Panc1 (cell line): ENCODE results near the gene FZD2. TPM values are rescaled to one million over a fixed set of nuclear protein-coding genes. Genes with fewer than 3 reads are reported as not detected.
"Not testable (repeated sequence)": the region's sequence is repeated elsewhere in the genome, so short reads cannot be mapped to it uniquely, and the experiment has no call there.

Source experiments
- ATAC-seq: fragments of 200-7000 bp; cut with Tn5 transposase; 2 replicates; pipeline ENCODE4 v1.9.1; 2020; ENCODE audit warnings: mild to moderate bottlenecking, moderate library complexity
- Bru-seq: library from RNA; stranded (reverse); fragments of 400-500 nt; gene quantifications from one replicate; lab custom pipeline; 2021; lab: Mats Ljungman, UMichigan
- BruChase-seq, 2 experiments: library from RNA; stranded (reverse); fragments of 400-500 nt; gene quantifications; one replicate each; lab custom pipeline; 2021; lab: Mats Ljungman, UMichigan
- BruUV-seq: library from RNA; stranded (reverse); fragments of 400-500 nt; replicated peaks from 2 replicates; lab custom pipeline; 2021; lab: Mats Ljungman, UMichigan
- CTCF ChIA-PET: fragments of 300-600 bp; sonication (Branson Sonifier 250); formaldehyde crosslinking; loops from one replicate; lab custom pipeline; 2022; ENCODE audit warnings: antibody characterized with exemption; lab: Charles Lee
- POLR2A ChIA-PET: fragments of 300-600 bp; sonication (Branson Sonifier 250); formaldehyde crosslinking; loops from one replicate; lab custom pipeline; 2022; ENCODE audit warnings: antibody characterized with exemption; lab: Charles Lee
- DNase-seq: peaks from one replicate; pipeline ENCODE4 v3.0.0-alpha.2; 2010; ENCODE audit warnings: low read depth, low spot score
- H3K27ac ChIP-seq: 2 replicates; pipeline ENCODE4 v1.5.1; 2011; ENCODE audit warnings: mild to moderate bottlenecking, low read length, inconsistent platforms
- H3K27me3 ChIP-seq: fragments of 200-500 bp; sonication (Bioruptor generic); 2 replicates; pipeline ENCODE4 v1.6.0; 2014; ENCODE audit warnings: low read length, inconsistent platforms; ENCODE audit not compliant: control insufficient read depth, insufficient read depth
- H3K36me3 ChIP-seq: fragments of 200-500 bp; sonication (Bioruptor generic); 2 replicates; pipeline ENCODE4 v1.5.1; 2014; ENCODE audit warnings: inconsistent platforms, mild to moderate bottlenecking, low read length, moderate library complexity; ENCODE audit not compliant: control insufficient read depth, insufficient read depth
- H3K4me1 ChIP-seq: 2 replicates; pipeline ENCODE4 v1.5.1; 2011; ENCODE audit warnings: inconsistent platforms, mild to moderate bottlenecking, low read length, moderate library complexity; ENCODE audit not compliant: control insufficient read depth, insufficient read depth
- H3K4me3 ChIP-seq, 2 experiments: 2 replicates each; pipeline ENCODE4 v1.5.1; 2011 to 2012; ENCODE audit warnings: low read depth in 2 of 2, low read length in 2 of 2, mild to moderate bottlenecking in 2 of 2, inconsistent platforms in 1 of 2, moderate library complexity in 1 of 2
- H3K9me3 ChIP-seq: fragments of 200-500 bp; sonication (Bioruptor generic); 2 replicates; pipeline ENCODE4 v1.5.1; 2014; ENCODE audit warnings: low read depth, mild to moderate bottlenecking, inconsistent platforms, low read length, moderate library complexity; ENCODE audit not compliant: control insufficient read depth, insufficient read depth
- POLR2AphosphoS5 ChIP-seq: IDR thresholded peaks from 2 replicates; pipeline ENCODE4 v1.6.1; 2012; ENCODE audit warnings: mild to moderate bottlenecking, low read depth, low read length, moderate library complexity
- REST ChIP-seq, 2 experiments: IDR thresholded peaks; 2 replicates each; pipeline ENCODE4 v1.6.1; 2011 to 2012; ENCODE audit warnings: low read depth in 2 of 2, control low read depth in 1 of 2, low read length in 1 of 2, mild to moderate bottlenecking in 1 of 2, moderate library complexity in 1 of 2; ENCODE audit not compliant: insufficient read depth in 1 of 2
- SIN3A ChIP-seq: IDR thresholded peaks from 2 replicates; pipeline ENCODE4 v1.6.1; 2012; ENCODE audit warnings: low read depth, mild to moderate bottlenecking, low read length, moderate library complexity, borderline replicate concordance; ENCODE audit not compliant: insufficient read depth
- TCF7L2 ChIP-seq: IDR thresholded peaks from 2 replicates; pipeline ENCODE4 v1.6.1; 2011; ENCODE audit warnings: mild to moderate bottlenecking, low read depth, low read length, inconsistent platforms
- in situ Hi-C: cut with HindIII; loops from 2 replicates; pipeline ENCODE4 v1.10.0; 2016; ENCODE audit warnings: low sequenced_read_pairs, low pct_unique_long_range_greater_than_20kb
- intact Hi-C: fragments of 100-400 bp; cut with micrococcal nuclease; formaldehyde crosslinking; loops from one replicate; pipeline ENCODE4 v1.10.0; 2022; ENCODE audit not compliant: unreplicated experiment
- long read RNA-seq: library from polyadenylated mRNA; unstranded; transcript quantifications from one replicate; pipeline ENCODE4 v2.0.0, GENCODE V29; 2021; ENCODE audit not compliant: unreplicated experiment
- polyA plus RNA-seq: library from polyadenylated mRNA; unstranded; fragments of >200 nt; gene quantifications from one replicate; pipeline ENCODE4 v1.2.1, GENCODE V29; 2012; ENCODE audit warnings: missing spikeins; ENCODE audit not compliant: insufficient read length
- total RNA-seq: library from RNA; stranded (reverse); gene quantifications from one replicate; pipeline ENCODE4 v1.2.1, GENCODE V29; 2021; ENCODE audit not compliant: unreplicated experiment
- TF ChIP-seq, protein P1 (sequence below): fragments of 450-650 bp; IDR thresholded peaks from 2 replicates; pipeline ENCODE4 v1.5.1; 2017; ENCODE audit warnings: mild to moderate bottlenecking

The FZD2 gene
- total RNA-seq (35.4 TPM), Bru-seq, nascent RNA (percentile 47 among the genes with signal in this experiment), BruChase-seq, experiment 1, labeled RNA remaining after a 2-hour chase (percentile 83 among the genes with signal in this experiment), BruChase-seq, experiment 2, labeled RNA remaining after a 6-hour chase (percentile 83 among the genes with signal in this experiment)
- 54.3 TPM for polyA plus RNA-seq
- long read RNA-seq, transcript FZD2-201 (1 exons, 2,112 nt), result major isoform, 119 of 119 reads
- long read RNA-seq, partial matches to known transcripts, result 0 of 119 reads
- long read RNA-seq, other reads (novel, unspliced or antisense), result 0 of 119 reads

DNA sequence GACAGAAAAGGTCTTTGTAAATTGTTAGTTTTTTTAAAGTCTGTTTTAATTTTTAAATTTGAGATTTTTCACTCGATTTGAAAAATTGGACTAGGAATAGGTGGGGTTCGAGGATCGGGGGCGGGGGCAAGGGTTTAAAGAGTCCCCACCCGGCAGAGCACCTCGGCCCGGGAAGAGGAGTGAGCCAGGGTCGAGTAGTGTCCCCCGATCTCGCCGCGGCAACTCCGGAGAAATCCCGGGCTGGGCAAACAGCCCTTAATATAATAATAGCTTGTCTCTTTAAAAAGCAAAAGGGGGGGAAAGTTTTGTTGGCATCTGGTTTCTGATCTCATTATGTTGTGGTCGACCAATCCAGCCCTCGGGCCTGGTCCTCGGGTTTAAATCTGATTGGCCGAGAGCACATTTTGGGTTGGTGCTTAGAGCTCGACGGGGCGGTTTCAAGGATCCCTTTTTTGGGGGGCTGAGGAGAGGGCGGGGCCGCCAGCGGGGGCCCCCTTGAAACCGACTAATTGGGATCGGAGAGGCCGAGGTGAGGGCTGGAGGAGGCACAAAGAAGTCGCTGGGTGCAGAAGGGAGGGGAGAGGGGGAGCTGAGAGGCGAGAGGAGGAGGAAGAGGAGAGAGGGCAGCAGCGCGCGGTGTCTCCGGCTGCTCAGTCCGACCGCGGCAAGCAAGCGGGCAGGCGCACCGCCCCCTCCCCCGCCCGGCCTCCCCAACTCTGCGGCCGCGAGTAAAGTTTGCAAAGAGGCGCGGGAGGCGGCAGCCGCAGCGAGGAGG is at the start of gene FZD2:
TSS of gene FZD2 (plus strand) at position 653 of the 775 bp plus-strand sequence. CDS start 205 bp downstream, outside the sequence.
- H3K4me1 ChIP-seq, result peaks cover 35% of the 10 kb centered on the region
- no peaks in the 10 kb centered on the region for H3K27me3 ChIP-seq
- BruUV-seq, result no TSS peak
- DNase-seq (no peak), ATAC-seq (peak; percentile 91)
- H3K27ac ChIP-seq, result peak within 1 kb of the TSS; percentile 94
- peak within 1 kb of the TSS; percentile 59 to 64 for H3K4me3 ChIP-seq
- H3K9me3 ChIP-seq, result no peaks in the 10 kb centered on the region
- in situ Hi-C loops (no loop called here), intact Hi-C loops (no loop called here)
- ChIA-PET CTCF (interaction anchor here (0.6 kb wide), 1 partner anchor 27 kb away, joined by 3 read pairs; no protein-coding TSS in a partner anchor), POLR2A (interaction anchor here (0.5 kb wide), 1 partner anchor 311 kb away, joined by 9 read pairs; no protein-coding TSS in a partner anchor)
- H3K36me3 ChIP-seq, result peaks cover 2% of the 10 kb centered on the region; the same call in 1 of the 2 replicates
- TF ChIP-seq SIN3A (no peak), POLR2AphosphoS5 (no peak), REST (IDR thresholded peaks at IDR 0.05; ENCODE audit: insufficient read depth in 1 of 2, low read depth in 2 of 2, low read length in 1 of 2) (no peak), TCF7L2 (no peak)
- TF ChIP-seq, protein P1, sequence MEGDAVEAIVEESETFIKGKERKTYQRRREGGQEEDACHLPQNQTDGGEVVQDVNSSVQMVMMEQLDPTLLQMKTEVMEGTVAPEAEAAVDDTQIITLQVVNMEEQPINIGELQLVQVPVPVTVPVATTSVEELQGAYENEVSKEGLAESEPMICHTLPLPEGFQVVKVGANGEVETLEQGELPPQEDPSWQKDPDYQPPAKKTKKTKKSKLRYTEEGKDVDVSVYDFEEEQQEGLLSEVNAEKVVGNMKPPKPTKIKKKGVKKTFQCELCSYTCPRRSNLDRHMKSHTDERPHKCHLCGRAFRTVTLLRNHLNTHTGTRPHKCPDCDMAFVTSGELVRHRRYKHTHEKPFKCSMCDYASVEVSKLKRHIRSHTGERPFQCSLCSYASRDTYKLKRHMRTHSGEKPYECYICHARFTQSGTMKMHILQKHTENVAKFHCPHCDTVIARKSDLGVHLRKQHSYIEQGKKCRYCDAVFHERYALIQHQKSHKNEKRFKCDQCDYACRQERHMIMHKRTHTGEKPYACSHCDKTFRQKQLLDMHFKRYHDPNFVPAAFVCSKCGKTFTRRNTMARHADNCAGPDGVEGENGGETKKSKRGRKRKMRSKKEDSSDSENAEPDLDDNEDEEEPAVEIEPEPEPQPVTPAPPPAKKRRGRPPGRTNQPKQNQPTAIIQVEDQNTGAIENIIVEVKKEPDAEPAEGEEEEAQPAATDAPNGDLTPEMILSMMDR, result no peak

DNA sequence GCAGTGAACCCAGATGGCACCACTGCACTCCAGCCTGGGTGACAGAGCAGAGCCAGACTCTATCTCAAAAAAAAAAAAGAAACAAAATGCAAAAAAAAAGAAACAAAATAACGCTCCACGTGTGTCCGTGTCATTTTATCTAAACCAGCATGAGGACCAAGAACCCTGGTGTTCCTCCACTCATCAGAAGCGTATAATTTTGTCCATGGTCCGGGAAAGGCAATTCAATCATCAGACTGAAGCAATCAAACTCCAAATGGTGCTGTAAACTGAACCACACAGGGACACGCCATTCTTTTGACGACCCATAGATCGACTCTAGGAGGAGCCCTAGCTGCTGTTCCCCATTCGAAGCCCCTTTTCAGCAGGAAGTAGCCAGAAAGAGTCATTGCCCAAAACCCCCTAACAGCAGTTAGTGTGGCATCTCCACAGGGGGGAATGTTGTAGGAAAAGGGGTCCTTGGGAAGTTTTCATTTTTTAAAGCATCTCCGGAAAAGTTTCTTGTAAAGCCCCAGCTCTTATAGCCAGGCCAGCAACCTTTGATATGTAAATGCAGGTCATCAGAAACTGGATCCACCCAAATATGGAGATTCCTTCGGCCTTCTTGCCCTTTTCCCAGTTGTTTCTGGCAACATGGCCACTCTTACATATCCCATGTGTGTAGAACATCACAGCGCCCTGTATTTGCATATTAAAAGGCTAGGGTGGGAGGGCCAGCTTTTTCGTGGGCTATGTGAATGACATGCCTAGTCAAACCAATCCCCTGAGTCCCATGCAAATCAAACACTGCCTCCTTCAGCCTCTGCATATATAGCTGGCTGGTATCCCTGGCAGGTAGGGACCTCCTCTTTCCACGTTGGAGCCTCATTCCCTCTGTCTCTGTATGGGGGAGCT is 45.8 kb upstream of the FZD2 start:
- not testable (repeated sequence) for BruUV-seq

More for the DNA sequence above, 45.8 kb upstream of the FZD2 start:
- H3K4me1 ChIP-seq, H3K36me3 ChIP-seq, H3K27ac ChIP-seq, H3K27me3 ChIP-seq, ATAC-seq, in situ Hi-C loops, DNase-seq, intact Hi-C loops, H3K9me3 ChIP-seq, H3K4me3 ChIP-seq: not testable (repeated sequence)
- CTCF ChIA-PET, result interaction anchor here (0.6 kb wide), 1 partner anchor 23 kb away, joined by 3 read pairs; no protein-coding TSS in a partner anchor
- POLR2A ChIA-PET, result interaction anchor here (0.7 kb wide), 3 partner anchors 8 to 320 kb away, joined by 3 to 6 read pairs (median 4); no protein-coding TSS in a partner anchor
